GM18517 (cell line): Measurements from ENCODE around the gene TMEM266.
"Not testable (repeated sequence)": the region's sequence is repeated elsewhere in the genome, so short reads cannot be mapped to it uniquely, and the experiment has no call there.

Experiments used
- ATAC-seq: cut with Tn5 transposase; IDR thresholded peaks from one replicate; pipeline ENCODE4 v1.9.1; 2021; ENCODE audit warnings: mild to moderate bottlenecking, moderate library complexity; ENCODE audit not compliant: unreplicated experiment

Gene TMEM266, protein sequence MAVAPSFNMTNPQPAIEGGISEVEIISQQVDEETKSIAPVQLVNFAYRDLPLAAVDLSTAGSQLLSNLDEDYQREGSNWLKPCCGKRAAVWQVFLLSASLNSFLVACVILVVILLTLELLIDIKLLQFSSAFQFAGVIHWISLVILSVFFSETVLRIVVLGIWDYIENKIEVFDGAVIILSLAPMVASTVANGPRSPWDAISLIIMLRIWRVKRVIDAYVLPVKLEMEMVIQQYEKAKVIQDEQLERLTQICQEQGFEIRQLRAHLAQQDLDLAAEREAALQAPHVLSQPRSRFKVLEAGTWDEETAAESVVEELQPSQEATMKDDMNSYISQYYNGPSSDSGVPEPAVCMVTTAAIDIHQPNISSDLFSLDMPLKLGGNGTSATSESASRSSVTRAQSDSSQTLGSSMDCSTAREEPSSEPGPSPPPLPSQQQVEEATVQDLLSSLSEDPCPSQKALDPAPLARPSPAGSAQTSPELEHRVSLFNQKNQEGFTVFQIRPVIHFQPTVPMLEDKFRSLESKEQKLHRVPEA

DNA sequence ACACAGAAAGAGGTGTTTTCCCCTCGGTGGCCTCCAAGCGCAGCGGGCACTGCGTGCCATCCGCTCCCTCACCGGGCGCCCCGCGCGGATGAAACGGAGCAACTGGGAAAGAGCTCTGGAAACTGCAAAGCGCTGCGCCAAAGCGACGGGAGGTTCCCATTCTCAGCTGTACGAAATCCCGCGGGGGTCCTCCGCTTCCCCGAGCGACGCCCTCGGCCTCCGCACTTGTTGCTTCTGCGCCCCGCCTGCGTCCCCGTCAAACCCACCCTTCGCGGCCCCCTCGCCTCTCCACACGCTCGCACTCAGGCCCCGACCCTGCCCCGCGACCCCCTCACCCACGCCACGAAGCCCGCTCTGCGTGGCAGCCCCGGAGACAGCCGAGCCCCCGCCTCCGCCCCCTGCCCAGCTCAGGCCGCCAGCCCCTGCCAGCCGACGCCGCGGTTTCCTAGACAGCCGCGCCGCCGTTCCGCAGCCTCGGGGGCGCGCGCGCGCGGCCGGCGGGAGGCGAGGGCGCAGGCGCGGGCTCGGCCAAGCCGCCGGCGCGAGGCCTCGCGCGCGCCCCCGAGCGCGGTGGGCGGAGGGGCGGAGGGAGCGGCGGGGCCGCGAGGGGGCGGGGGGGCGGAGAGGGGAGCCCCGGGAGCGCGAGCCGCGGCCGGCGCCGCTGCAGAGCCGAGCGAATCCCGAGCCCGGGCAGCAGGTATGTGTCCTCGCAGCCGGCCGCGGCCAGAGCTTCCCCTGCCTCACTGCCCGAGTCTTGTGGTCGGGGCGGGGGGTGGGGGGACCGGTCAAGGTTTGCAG, at the start of gene TMEM266:
TMEM266 (plus strand) TSS at position 666 of the 798 bp plus-strand sequence. CDS start 74,279 bp downstream, outside the sequence.
- no peak for ATAC-seq

DNA sequence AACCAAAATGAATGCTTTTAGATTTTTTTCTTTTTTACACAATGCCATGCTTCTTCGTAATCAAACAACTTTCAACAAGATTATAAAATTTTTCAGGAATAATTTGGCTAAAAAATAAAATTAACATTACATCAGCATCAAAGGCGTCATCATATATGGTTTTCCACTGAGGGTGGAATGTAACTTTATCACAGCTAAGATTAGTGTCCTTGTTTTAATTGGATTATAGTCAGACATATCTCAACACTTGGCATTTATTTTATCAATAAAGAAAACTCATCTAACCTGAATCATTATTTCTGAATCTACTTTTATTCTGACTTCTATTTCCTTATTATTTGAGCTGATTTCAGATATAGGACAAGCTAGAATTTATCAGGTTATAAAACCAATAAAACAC, 49.2 kb upstream of the TMEM266 start:
- ATAC-seq, result no peak

DNA sequence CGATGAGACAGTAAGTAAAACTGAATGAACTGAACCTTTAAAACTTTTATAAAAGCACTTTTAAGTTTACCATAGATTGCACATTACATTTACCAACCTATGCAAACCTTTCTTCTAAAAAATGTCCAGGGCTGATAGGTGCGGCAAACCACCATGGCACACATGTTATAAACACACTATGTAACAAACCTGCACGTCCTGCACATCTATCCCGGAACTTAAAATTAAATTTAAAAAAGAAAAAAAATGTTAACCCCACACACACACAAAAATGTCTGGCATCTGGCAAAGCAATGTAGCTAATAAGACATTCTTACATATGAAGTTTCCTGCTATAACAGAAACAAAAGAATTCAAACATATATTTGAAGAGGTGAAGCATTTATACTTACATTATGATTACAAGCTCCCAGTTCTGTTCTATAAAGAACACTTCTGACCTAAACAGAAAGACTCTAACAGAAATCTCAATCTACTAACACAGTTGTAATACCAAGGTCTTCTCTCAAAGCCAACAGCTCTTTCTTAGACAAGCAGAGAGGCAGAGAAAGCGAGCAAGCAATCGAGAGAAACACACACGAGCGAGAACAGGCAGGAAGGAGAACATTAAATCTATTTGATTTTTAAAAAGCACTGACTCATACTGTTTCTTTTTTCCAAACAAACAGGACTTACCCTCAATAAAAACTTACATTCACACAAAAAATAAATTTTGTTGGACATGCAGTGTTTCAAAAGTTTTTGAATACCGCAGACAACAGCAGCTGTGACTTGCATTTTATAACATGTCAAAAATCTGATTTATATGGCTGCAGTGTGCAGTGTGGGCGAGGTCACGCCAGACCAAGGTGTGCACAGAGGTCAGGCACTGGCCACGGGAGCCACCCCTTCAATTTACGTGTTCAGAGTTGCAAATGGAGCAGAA, 47.9 kb upstream of the TMEM266 start, which contains the start of gene NRG4:
NRG4 (minus strand) TSS at position 798 of the 925 bp plus-strand sequence. CDS start 1,194 bp downstream, outside the sequence.
- no peak for ATAC-seq

DNA sequence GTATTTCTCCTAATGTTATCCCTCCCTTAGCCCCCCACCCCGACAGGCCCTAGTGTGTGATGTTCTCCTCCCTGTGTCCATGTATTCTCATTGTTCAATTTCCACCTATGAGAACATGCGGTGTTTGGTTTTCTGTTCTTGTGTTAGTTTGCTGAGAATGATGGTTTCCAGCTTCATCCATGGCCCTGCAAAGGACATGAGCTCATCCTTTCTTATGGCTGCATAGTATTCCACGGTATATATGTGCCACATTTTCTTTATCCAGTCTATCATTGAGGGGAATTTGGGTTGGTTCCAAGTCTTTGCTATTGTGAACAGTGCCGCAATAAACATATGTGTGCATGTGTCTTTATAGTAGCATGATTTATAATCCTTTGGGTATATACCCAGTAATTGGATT, 46.3 kb upstream of the TMEM266 start:
- not testable (repeated sequence) for ATAC-seq

DNA sequence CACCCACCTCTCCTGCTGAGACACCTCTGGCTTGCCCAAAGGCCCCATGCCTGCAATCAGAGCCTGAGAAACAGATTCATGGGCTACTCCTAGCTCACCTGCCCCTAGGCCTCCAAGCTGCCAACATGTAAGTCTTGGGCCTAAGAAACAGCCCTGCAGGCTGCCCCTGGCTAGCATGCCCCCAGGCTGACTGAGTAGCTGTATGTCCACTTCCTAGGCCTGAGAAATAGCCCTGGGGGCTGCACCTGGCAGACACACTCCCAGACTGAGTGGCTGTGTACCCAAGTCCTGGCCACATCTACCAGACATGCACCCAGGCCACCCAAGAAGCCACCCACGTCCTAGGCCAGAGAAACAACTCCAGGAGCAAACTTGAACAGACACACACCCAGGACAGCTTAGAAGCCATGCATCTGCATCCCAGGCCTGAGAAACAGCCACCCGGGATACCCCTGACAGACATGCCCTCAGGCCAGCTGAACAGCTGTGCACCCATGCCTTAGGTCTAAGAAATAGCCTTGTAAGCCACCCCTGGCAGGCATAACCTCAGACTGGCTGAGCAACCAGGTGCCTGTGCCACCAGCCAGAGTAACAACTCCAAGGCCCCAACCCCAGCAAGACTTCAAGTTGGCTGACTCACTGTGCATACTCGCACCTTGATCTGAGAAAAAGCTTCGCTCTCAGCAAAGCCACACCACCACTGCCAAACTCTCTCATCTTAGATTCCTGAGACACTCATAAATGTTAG, 35.6 kb upstream of the TMEM266 start:
- no peak for ATAC-seq

DNA sequence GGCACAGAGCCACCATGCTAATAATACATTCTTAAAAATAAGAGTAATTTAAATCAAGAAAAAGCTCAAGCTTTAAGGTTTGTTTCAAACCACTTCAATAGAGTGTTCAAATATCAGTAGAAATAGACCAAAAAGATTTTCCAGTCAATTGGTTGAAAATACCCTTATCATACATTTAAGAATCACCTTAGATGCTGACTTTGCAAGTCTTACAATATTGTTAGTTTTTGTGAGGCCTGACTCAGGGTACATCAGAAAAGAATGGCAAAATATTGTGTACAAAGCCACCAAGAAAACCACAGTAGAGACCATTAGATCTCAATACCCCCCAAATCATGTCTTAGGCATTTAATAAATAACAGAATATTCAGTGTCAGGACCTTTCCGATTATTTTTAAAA, 27.7 kb upstream of the TMEM266 start:
- no peak for ATAC-seq

DNA sequence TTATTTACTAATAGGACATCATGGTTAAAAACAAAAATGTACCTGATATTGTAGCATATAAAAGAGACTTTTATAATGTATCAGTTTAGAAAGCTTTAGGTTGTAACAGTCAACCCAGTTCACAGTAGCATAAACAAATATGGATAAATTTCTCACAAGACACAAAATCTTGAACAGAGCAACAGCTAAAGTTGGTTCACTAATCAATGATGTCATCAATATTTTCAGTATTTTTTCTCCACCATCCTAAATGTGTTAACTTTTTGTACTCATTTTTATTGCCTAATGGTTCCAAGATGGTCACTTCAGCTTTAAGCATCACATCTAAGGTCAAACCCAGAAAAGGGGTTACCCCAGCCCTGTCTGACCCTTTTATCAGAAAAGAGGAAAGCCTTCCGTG, 26.3 kb upstream of the TMEM266 start:
- no peak for ATAC-seq

DNA sequence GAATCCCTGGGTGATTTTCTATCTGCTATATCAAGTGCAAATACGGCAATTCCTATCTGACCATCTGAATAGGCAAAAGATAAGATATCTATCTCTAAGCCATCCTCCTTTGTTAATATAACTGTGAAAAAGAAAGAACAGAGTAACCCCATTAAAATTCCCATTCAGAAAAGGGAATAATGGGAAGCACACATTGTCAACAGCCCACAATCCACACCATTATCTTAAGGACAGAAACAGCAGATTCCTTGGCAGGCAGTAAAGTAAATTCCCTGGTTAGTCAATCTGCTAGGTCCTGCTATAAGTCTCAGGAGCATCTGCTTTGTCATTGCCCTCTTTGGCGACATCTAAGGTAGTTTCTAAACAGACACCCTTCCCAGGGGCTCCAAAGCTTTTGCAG, 25.7 kb upstream of the TMEM266 start:
- no peak for ATAC-seq

DNA sequence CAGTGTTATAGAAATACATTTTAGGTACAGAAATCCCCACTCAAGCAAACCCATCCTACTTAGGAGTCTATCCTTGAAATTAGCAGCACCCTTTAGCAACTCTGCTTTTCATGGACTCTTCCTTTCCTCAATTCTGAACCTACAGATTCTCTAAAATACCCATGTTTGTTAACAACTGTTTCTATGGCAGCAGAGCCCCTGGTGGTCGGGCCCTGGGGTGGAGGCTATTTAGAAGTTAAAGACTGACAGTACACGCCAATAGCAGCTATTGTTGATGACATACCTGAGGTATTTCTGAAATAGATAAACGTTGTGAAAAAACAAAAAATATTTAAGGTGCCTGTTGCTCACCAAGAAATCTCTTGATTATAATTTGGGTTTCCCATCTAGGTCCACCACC, 24.2 kb upstream of the TMEM266 start:
- ATAC-seq, result no peak

DNA sequence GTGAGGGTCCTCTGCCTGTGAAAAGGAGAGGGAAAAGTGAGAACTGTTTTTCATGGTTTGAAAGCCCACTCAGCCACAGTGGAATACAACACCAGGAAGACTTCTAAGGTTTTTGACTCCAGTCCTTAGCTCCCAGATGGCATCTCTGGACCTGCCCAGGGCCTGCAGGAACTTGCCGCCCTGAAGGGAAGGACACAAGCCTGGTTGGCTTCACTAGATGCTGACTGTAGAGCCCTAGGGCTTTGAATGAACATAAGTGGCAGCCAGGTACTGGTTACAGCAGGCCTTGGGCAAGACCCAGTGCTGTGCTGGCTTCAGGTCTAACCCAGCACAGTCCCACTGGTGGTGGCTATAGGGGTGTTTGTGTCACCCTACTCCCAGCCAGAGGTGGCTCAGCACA, 21.3 kb upstream of the TMEM266 start:
- ATAC-seq, result no peak

DNA sequence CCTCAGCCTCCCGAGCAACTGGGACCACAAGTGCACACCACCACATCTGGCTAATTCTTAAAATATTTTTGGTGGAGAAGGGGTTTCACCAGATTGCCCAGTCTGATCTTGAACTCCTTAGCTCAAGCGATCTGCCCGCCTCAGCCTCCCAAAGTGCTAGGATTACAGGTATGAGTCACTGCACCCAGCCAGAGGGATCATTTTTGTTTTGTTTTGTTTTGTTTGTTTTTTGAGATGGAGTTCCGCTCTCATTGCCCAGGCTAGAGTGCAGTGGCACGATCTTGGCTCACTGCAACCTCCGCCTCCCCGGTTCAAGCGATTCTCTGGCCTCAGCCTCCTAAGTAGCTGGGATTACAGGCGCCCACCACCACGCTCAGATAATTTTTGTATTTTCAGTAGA, 5.6 kb upstream of the TMEM266 start:
- ATAC-seq, result not testable (repeated sequence)

DNA sequence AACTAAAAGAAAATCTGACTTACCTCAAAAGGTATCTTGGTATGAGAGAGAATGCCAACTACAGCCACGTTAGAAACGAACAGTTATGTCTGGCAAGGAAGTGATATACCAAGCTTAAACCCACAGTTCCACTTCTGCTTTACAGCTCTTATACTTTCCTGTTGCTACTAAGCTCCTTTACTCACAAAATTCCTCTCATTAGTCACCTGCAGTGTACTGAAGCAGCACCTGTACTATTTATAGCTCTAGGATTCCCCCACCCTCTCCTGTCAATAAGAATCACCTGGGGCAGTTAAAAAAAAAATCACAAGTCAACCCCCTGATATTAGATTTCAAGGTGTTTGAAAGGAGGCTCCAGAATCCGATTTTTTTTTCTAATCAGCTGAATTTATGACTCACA, 2.9 kb upstream of the TMEM266 start:
- ATAC-seq, result peak; percentile 75

DNA sequence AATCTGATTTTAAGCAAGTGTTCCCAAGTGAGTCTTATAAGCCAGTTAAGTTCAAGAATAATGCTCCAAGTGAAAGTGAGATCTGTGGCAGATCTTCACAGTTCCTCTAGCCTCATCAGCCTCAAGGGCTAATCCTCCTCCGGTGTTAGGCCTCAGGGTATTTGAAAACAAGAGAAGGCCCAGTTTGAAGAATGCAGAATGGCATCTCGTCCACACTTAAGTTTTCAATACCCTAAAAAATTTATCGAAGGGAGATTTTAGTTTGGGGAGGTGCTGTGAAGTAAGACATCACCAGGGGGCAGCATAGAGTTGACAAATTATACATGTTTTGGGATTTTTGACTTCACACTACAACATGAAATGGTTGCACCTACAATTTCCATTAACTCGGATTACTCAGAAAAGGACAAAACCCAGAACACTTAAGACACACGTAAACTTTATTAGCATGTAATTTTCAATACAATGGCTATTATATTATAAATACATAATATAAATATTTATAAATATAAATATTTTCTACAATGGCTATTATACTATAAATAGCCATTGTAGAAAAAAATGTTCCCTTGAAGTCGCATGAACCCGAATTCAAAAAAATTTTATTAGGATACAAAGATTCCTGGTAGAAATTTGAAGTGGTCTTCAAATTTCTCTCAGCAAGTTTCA, 2.3 kb upstream of the TMEM266 start:
- peak; percentile 40 for ATAC-seq

DNA sequence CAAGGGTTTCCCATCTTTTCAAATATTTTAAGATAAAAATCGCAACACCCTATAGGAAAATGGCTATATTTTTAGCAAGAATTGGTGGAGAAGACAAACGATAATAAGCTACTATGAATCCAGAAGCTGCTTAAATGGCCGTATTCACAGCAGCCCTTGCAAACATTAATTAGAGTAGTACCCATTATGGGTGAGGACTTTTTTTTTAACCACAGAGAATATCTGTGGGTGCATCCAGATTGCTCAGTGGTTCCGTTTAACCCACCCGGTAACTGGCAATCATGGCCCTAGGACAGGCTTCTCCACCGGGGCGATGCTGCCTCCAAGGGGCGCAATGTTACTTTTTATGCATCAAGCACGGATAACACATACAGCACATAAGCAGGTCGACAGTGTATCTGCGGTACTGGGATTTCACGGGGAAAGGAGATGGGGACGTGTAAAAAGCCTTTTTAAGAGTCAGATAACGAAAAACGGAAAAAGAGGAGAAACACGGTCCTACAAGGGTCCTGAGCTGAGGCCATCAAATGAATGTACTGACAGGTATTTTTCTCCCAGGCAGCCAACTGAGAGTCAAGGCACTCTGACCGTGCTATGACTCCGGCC, 968 bp upstream of the TMEM266 start:
- ATAC-seq, result no peak

DNA sequence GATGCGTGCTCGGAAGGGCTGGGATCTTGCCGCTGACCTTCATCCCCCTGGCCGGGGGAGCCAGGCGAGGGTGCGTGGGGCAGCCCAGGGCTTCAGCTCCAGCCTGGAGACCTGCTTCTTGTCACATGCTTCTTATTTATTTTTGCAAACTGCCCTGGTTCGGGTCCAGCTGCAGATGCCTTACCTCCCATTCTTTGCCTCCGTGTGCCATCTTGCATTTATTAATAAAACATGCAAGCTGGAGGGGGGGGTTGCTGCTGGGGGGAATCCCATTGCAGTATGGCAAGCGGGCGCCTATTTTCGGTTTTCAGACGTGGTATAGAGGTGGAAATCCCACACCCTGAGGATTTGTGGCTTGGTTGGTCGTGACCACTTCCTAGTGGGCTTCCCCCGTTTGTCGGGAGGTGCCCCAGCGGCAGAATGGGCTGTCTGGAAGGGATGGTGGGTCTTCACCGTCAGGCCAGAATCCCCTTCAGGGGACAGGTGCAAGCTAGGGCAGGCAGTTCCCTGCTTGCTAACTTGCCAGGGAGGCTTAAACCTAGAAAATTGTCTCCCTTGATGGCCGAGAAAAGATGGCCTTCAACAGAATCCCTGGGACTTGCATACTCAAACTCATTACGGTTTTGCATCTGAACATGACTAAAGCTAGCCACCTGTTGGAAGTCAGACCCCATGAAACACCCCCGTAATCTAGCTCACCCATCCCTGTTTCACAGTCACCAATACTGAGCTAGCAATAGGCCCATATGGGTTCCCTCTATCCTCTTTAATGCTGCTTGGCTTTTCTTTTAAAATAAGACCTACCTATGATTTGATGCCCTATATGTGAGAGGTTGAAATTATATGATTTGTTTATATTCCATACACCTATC, 569 bp downstream of the TMEM266 start:
- no peak for ATAC-seq

DNA sequence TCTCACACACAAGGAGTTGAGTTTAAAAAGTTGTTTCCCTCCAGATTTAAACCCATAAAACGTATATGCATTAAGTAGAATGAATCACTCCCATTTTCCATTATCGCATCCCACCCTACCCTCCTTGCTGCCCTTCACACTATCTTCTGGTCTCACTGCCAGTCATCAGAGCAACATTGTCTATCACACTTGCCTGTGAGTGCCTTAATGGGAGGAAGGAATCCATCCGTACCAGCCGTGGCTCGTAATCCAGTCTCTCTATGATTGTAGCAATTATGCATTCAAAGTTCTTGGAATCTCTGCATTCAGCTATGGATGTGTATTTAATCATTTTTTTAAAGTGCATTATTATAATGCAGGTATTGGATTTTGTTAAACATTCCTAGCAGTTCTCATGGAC, 1.9 kb downstream of the TMEM266 start:
- ATAC-seq, result no peak

DNA sequence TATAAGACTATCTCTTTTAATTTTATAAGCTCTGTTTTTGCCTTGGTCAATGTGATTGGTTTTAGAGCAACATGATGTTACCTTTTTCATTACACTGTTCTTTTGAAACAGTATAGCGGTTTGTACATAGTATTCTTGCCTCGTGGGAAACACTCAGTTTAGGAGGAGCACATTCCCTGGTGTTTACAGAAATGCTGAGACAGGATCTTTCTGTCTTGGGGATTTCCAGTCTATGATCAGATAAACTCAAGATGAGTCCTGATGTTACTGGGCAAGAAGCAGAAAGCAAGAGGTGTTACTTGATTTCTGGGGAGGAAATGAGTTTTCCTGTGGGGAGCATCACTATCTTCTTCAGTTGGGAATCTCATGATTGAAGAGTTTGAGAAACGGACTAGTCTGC, 2.5 kb downstream of the TMEM266 start:
- ATAC-seq, result no peak

DNA sequence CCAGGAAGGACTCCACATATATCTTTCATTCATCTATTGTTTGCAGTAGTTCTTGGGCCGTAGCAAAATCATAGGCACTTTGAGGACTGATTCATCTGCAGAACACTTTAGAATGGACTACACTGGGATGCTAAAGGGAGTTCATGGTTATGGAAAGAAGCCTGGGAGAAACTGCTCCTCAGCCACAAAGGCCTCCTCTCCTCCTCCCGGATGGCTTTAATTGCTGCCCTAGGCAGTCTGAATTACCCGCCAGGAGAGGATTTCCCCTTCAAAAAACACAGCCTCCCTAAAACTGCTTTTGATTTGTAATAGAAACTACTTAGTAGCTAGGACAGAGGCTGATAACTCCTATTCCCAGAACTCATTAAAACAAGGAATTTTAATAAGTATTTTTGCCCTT, 4.6 kb downstream of the TMEM266 start:
- no peak for ATAC-seq
